HG02610 (cell line): ENCODE results near the gene FUCA2.
"Not testable (repeated sequence)": the region's sequence is repeated elsewhere in the genome, so short reads cannot be mapped to it uniquely, and the experiment has no call there.

ENCODE experiments used
- ATAC-seq: cut with Tn5 transposase; IDR thresholded peaks from one replicate; pipeline ENCODE4 v1.9.1; 2021; ENCODE audit warnings: mild to moderate bottlenecking, moderate library complexity; ENCODE audit not compliant: unreplicated experiment

Gene FUCA2

DNA sequence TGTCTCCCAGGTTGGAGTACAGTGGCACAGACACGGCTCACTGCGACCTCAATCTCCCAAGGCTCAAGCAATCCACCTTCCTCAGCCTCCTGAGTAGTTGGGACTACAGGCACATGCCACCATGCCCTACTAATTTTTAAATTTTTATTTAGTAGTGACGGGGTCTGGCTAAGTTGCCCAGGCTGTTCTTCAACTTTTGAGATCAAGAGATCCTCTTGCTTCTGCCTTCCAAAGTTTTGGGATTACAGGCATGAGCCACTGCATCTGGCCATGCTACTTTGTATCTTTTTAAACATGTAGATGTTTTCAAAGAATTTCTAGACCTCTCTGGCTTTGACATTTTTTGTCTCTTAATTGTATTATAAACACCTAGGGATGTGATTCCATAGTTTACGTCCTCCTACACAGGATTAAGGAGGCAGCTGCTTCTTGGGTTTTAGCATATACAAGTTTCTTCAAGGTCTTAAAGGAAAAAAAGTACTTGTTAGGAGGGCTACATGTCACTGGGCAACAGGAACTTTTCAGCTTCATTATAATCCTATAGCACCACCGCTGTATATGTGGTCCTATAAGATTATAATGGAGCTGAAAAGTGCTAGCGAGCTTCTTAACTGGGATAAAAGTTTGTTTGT is 62.3 kb downstream of the FUCA2 start:
- no peak for ATAC-seq

DNA sequence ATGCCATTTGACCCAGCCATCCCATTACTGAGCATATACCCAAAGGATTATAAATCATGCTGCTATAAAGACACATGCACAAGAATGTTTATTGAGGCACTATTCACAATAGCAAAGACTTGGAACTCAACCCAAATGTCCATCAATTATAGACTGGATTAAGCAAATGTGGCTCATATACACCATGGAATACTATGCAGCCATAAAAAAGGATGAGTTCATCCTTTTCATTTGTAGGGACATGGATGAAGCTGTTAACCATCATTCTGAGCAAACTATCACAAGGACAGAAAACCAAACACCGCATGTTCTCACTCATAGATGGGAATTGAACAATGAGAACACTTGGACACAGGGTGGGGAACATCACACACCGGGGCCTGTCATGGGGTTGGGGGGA is 63.7 kb downstream of the FUCA2 start:
- ATAC-seq = not testable (repeated sequence)
